ENCODE data around the gene SLC25A5. TPM values are rescaled to one million over a fixed set of nuclear protein-coding genes. Genes with fewer than 3 reads are reported as not detected.
"Not testable (repeated sequence)": the region's sequence is repeated elsewhere in the genome, so short reads cannot be mapped to it uniquely, and the experiment has no call there.

SLC25A5 gene
- total RNA-seq, 2 donors from 2014 or later = 487 to 558 TPM

- no peaks in the 10 kb centered on the region for H3K36me3 Mint-ChIP-seq (ENCODE audit: insufficient read depth in 2 of 2)
- no peaks in the 10 kb centered on the region for H3K9me3 Mint-ChIP-seq
- ATAC-seq (replicated peaks in 1 of 2) (peak; percentile 88 to 92), DNase-seq (peak; percentile 70 to 75)
- H3K4me3 Mint-ChIP-seq = peak overlapping the region; percentile 71 to 79
- H3K4me1 Mint-ChIP-seq (ENCODE audit: low read depth) = peaks cover 9% of the 10 kb centered on the region
- no peak overlapping the region for H3K27ac Mint-ChIP-seq
- peaks cover 25% of the 10 kb centered on the region for H3K27me3 Mint-ChIP-seq (ENCODE audit: low read depth)
Measured at GRCh38 chrX:119482481-119483480, 14.5 kb downstream of the SLC25A5 start.

GRCh38 chrX:119486745-119487144 lies 18.5 kb downstream of the SLC25A5 start:
- DNase-seq (no peak), ATAC-seq (replicated peaks in 1 of 2) (no peak)
- H3K9me3 Mint-ChIP-seq = no peaks in the 10 kb centered on the region
- H3K4me1 Mint-ChIP-seq (ENCODE audit: low read depth) = peaks cover 9% of the 10 kb centered on the region
- H3K36me3 Mint-ChIP-seq (ENCODE audit: insufficient read depth in 2 of 2) = no peaks in the 10 kb centered on the region
- H3K27me3 Mint-ChIP-seq (ENCODE audit: low read depth) = peaks cover 20% of the 10 kb centered on the region
- H3K27ac Mint-ChIP-seq = no peak overlapping the region
- no peak overlapping the region for H3K4me3 Mint-ChIP-seq

GRCh38 chrX:119487766-119488165 lies 19.5 kb downstream of the SLC25A5 start:
- not testable (repeated sequence) for H3K4me3 Mint-ChIP-seq; H3K9me3 Mint-ChIP-seq; ATAC-seq (replicated peaks in 1 of 2)

GRCh38 chrX:119488749-119489148 lies 20.5 kb downstream of the SLC25A5 start:
- H3K4me3 Mint-ChIP-seq = no peak overlapping the region
- H3K27me3 Mint-ChIP-seq (ENCODE audit: low read depth) = peaks cover 13% of the 10 kb centered on the region
- H3K9me3 Mint-ChIP-seq = no peaks in the 10 kb centered on the region
- no peak for ATAC-seq (replicated peaks in 1 of 2)
- H3K36me3 Mint-ChIP-seq (ENCODE audit: insufficient read depth in 2 of 2) = no peaks in the 10 kb centered on the region
- no peak overlapping the region for H3K27ac Mint-ChIP-seq
- H3K4me1 Mint-ChIP-seq (ENCODE audit: low read depth) = no peaks in the 10 kb centered on the region
- peak in 1 of 2 donors; percentile 34 for DNase-seq

More at GRCh38 chrX:119487766-119488165, 19.5 kb downstream of the SLC25A5 start:
- DNase-seq; H3K27ac Mint-ChIP-seq; H3K4me1 Mint-ChIP-seq (ENCODE audit: low read depth); H3K36me3 Mint-ChIP-seq (ENCODE audit: insufficient read depth in 2 of 2): not testable (repeated sequence)
- peaks cover 20% of the 10 kb centered on the region for H3K27me3 Mint-ChIP-seq (ENCODE audit: low read depth)

GRCh38 chrX:119489212-119490074 lies 21.2 kb downstream of the SLC25A5 start:
- H3K9me3 Mint-ChIP-seq = no peaks in the 10 kb centered on the region
- H3K36me3 Mint-ChIP-seq (ENCODE audit: insufficient read depth in 2 of 2) = no peaks in the 10 kb centered on the region
- H3K4me3 Mint-ChIP-seq = no peak overlapping the region
- no peaks in the 10 kb centered on the region for H3K4me1 Mint-ChIP-seq (ENCODE audit: low read depth)
- ATAC-seq (replicated peaks in 1 of 2) (no peak), DNase-seq (no peak)
- no peak overlapping the region for H3K27ac Mint-ChIP-seq
- H3K27me3 Mint-ChIP-seq (ENCODE audit: low read depth) = peaks cover 8% of the 10 kb centered on the region

GRCh38 chrX:119492463-119492862 lies 24.2 kb downstream of the SLC25A5 start:
- DNase-seq (no peak), ATAC-seq (replicated peaks in 1 of 2) (no peak)
- Mint-ChIP-seq H3K36me3 (ENCODE audit: insufficient read depth in 2 of 2) (no peaks in the 10 kb centered on the region), H3K27me3 (ENCODE audit: low read depth) (peaks cover 6% of the 10 kb centered on the region), H3K4me3 (no peak overlapping the region), H3K9me3 (no peaks in the 10 kb centered on the region), H3K4me1 (ENCODE audit: low read depth) (peaks cover 8% of the 10 kb centered on the region), H3K27ac (no peak overlapping the region)

GRCh38 chrX:119493851-119494495 lies 25.7 kb downstream of the SLC25A5 start:
- ATAC-seq (replicated peaks in 1 of 2) = not testable (repeated sequence)

GRCh38 chrX:119495734-119496726 lies 27.8 kb downstream of the SLC25A5 start:
- Mint-ChIP-seq H3K27me3 (ENCODE audit: low read depth) (peaks cover 6% of the 10 kb centered on the region), H3K4me3 (no peak overlapping the region), H3K9me3 (no peaks in the 10 kb centered on the region), H3K36me3 (ENCODE audit: insufficient read depth in 2 of 2) (no peaks in the 10 kb centered on the region), H3K4me1 (ENCODE audit: low read depth) (peaks cover 8% of the 10 kb centered on the region), H3K27ac (no peak overlapping the region)
- DNase-seq (no peak), ATAC-seq (replicated peaks in 1 of 2) (peak in 1 of 2 donors; percentile 30)

More at GRCh38 chrX:119493851-119494495, 25.7 kb downstream of the SLC25A5 start:
- H3K4me3 Mint-ChIP-seq; H3K27me3 Mint-ChIP-seq (ENCODE audit: low read depth); H3K27ac Mint-ChIP-seq; H3K36me3 Mint-ChIP-seq (ENCODE audit: insufficient read depth in 2 of 2); H3K4me1 Mint-ChIP-seq (ENCODE audit: low read depth); DNase-seq; H3K9me3 Mint-ChIP-seq: not testable (repeated sequence)

GRCh38 chrX:119497185-119497584 lies 28.9 kb downstream of the SLC25A5 start:
- no peaks in the 10 kb centered on the region for H3K9me3 Mint-ChIP-seq
- H3K4me1 Mint-ChIP-seq (ENCODE audit: low read depth) = peaks cover 10% of the 10 kb centered on the region
- H3K36me3 Mint-ChIP-seq (ENCODE audit: insufficient read depth in 2 of 2) = no peaks in the 10 kb centered on the region
- no peak for DNase-seq
- H3K4me3 Mint-ChIP-seq = no peak overlapping the region
- H3K27me3 Mint-ChIP-seq (ENCODE audit: low read depth) = peaks cover 6% of the 10 kb centered on the region
- H3K27ac Mint-ChIP-seq = no peak overlapping the region
- no peak for ATAC-seq (replicated peaks in 1 of 2)

- DNase-seq = no peak
- Mint-ChIP-seq H3K27me3 (ENCODE audit: low read depth) (peaks cover 6% of the 10 kb centered on the region), H3K36me3 (ENCODE audit: insufficient read depth in 2 of 2) (no peaks in the 10 kb centered on the region), H3K4me3 (no peak overlapping the region), H3K9me3 (no peaks in the 10 kb centered on the region), H3K4me1 (ENCODE audit: low read depth) (peaks cover 16% of the 10 kb centered on the region), H3K27ac (no peak overlapping the region)
- no peak for ATAC-seq (replicated peaks in 1 of 2)
Measured at GRCh38 chrX:119500061-119500800, 32.0 kb downstream of the SLC25A5 start.

GRCh38 chrX:119501511-119502148 lies 33.4 kb downstream of the SLC25A5 start:
- Mint-ChIP-seq H3K27me3 (ENCODE audit: low read depth) (no peaks in the 10 kb centered on the region), H3K4me3 (no peak overlapping the region), H3K9me3 (no peaks in the 10 kb centered on the region), H3K27ac (no peak overlapping the region), H3K36me3 (ENCODE audit: insufficient read depth in 2 of 2) (no peaks in the 10 kb centered on the region), H3K4me1 (ENCODE audit: low read depth) (peaks cover 9% of the 10 kb centered on the region)
- no peak for DNase-seq
- no peak for ATAC-seq (replicated peaks in 1 of 2)

Data from activated T-cell treated with anti-CD3 and anti-CD28 coated beads, Interleukin-2, amount 50 U/mL, for 72 hours (primary cell).